ENCODE measurements around the gene MRTFA.
"Not testable (repeated sequence)": the region's sequence is repeated elsewhere in the genome, so short reads cannot be mapped to it uniquely, and the experiment has no call there.

Gene MRTFA

DNA sequence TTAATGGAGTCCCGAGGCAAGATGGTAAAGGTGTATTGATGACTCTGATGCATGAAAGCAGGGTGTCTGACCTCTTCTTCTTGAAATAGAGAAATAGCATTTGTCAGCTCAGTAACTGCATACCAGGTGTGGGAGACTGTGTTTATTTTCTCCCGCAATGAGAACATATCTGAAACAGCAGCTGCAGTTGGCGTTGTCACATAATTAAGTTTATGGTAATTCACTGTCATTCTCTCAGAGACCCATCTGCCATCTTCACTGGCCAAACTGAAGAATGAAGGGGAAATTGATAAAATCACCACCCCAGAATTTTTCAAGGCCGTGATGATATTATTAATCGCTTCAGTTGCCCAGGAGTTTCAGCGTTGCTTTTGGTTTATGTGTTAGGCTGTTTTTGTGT, 22.6 kb upstream of the MRTFA start:
- DNase-seq (ENCODE audit: low read depth in 2 of 2) = no peak

DNA sequence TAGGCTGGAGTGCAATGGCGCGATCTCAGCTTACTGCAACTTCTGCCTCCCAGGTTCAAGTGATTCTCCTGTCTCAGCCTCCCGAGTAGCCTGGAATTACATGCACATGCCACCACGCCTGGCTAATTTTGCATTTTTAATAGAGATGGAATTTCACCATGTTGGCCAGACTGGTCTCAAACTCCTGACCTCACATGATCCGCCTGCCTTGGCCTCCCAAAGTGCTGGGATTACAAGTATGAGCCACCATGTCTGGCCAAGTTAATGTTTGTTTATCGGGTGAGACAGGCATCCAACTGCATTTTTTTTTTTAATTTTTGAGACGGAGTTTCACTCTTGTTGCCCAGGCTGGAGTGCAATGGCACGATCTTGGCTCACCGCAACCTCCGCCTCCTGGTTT, 20.1 kb upstream of the MRTFA start:
- not testable (repeated sequence) for DNase-seq (ENCODE audit: low read depth in 2 of 2)

DNA sequence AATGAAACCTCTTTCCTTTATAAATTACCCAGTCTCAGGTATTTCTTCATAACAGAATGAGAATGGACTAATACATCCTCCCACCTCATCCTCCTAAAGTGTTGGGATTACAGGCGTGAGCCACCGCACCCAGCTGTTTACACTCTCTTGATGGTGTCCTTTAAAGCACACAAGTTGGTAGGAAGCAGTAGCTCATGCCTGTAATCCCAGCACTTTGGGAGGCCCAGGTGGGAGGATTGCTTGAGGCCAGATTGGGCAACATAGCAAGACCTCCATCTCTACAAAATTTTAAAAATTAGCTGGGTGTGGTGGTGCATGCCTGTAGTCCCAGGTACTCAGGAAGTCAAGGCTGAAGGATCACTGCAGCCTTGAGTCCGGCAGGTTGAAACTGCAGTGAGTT, 19.4 kb upstream of the MRTFA start:
- not testable (repeated sequence) for DNase-seq (ENCODE audit: low read depth in 2 of 2)

DNA sequence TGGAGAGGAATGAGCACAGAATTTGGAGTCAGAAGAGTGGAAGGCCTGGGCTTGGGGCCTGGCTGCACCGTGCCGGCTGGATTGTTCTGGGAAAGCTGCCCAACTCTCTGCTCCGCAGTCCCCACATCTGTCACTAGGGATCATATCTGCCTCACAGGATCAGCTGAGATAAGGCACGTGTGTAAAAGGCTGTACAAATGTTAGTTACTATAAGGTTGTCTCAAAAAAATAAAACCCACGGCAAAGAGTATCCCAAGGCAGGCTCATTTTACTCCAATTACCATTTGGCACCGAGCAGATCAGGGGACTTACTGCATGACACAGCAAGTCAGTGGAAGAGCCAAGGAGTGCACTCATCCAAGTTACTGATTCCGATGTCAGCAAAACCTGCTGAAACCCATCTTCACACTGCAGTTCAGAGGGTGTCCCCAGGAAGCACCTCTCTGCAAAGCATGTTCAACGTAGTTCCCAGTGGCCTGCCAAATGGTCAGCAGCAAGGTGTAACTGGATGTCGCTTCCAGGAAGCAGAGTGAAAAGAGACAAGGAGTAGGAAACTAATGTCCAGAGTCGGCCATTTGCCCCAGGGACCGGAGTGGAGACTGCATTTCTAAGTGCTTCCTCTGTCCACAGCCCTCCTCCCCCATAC, 18.1 kb upstream of the MRTFA start:
- no peak for DNase-seq (ENCODE audit: low read depth in 2 of 2)

DNA sequence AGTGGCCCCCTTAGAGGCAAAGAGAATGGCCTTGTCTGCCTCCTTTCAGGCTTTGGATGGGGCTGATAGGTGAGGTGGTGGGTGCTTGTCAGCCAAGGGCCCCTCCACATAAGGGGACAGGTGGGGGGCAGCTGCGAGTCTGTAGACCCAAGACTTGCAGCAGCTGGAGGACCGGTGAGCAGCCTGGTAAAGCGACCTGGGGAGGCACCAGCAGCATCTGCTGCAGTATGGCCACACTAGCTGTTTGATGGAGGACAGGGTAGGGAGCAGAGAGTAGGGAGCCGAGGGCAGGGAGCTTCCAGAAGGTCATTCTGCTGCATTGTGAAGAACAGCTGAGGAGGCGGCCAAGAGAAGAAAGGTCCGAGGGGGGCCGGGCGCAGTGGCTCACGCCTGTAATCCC, 16.8 kb upstream of the MRTFA start:
- no peak for DNase-seq (ENCODE audit: low read depth in 2 of 2)

DNA sequence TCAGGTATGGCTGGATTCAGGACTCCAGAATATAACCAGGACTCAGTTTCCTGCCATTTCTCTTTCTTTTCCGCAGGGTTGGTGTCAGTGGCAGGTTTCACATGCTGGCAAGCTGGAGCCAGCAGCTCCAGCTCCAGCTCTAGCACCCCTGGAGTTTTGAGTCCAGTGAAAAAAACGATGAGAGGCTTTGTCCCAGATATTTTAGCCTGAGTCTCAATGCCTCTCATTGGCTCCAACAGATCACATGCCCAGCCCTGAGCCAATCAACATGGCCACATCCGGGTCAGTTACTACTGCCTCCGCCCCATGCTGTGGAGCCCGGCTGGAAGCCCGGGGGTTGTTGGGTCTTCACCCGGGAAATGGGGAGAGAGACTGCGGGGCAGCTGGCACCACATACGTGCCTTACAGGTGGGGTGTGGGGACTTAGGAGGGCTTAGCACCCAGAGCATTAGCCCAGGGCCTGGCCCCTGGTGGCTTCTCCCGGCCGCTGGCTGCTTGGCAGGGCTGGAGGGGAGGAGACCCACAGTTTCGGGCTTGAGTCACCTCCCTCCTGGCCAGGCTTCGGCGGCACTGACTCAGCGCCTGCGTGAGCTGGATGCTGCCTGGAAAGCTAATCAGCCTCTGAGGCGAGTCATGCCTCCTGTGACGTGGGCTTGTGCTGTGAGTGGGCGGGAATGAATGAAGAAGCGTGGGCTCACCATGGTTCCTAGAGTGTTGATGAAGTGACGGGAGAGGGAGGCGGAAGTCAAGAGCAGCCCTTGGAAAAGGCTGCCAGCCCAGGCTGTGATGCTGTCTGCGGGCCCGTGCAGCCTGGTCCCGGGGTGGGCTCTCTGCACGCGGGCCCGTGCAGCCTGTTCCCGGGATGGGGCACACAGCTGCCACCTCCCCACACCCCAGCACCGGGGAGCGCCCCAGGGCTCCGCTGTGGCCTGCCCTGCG, 15.3 kb upstream of the MRTFA start:
- DNase-seq (ENCODE audit: low read depth in 2 of 2) = peak; percentile 34 to 58

DNA sequence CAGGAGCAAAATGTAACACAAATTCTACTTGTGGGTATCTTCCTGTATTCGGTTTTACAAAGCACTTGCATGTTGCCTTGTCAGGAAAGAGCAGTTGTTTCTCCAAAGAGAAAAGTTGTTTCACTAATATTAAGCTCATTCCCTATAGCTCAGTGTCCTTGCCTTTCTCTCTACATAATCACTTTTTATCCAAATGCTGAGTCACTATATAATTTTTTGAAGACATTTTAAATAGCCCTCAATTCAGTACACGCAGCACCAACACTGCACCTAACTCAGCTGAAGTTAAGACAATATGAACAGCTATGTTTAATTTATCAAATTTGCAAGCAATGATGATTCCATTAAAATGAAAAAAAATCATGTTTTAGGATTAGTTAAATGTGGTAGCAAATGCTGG, 14.5 kb upstream of the MRTFA start:
- no peak for DNase-seq (ENCODE audit: low read depth in 2 of 2)

DNA sequence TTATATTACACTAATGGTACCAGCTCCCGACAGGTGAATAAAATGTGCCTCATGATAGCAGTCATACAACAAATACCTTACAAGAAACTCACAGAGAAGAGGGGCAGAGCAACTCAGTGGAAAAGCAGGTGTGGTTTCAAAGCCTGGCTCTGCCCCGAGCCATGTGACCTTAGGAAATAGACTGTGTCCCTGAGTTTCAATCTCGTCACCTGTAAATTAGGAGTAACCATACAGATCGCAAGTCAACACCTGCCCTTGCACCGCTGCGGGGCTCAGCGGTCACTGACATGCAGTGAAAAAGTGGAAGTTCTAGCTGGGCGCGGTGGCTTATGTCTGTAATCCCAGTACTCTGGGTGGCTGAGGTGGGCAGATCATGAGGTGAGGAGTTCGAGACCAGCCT, 11.9 kb upstream of the MRTFA start:
- no peak for DNase-seq (ENCODE audit: low read depth in 2 of 2)

DNA sequence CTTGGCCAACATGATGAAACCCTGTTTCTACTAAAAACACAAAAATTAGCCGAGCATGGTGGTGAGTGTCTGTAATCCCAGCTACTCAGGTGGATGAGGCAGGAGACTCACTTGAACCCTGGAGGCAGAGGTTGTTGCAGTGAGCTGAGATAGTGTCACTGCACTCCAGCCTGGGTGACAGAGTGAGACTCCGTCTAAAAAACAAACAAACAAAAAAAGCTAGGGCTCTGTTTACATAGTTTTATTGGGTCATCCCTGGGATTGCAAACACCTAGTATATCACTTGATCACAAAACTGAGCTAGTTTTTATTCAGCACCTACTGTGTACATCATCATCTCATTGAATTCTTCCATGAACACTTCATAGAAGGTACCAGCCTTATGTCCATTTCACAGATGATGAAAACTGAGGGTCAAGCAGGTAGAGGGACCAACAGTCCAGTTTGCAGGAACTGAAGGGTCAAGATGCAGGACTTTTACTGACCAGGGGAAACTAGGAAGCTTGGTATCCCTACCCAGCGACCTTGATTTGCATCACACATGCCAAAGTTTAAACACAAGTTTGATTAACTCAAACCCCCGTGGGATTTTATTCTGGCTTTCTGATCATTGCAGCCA, 9.2 kb upstream of the MRTFA start:
- DNase-seq (ENCODE audit: low read depth in 2 of 2) = no peak

DNA sequence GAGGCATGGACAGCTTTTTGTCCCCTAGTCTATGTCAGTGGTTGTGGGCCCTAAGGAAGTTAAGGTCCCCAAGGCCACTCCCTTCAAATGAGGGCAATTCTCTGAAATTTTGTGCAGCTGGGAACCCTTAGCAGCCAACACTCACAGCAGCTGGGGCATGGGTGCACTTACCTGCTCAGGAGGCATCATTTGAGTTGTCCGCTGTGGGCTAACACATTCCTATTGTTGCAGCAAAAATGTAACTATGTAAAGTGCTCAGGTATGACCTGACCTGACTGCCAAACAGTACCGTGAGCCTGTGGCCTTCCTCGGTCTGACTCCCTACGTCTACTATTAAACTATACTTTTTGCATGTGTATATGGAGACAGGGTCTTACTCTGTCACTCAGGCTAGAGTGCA, 5.8 kb upstream of the MRTFA start:
- no peak for DNase-seq (ENCODE audit: low read depth in 2 of 2)

DNA sequence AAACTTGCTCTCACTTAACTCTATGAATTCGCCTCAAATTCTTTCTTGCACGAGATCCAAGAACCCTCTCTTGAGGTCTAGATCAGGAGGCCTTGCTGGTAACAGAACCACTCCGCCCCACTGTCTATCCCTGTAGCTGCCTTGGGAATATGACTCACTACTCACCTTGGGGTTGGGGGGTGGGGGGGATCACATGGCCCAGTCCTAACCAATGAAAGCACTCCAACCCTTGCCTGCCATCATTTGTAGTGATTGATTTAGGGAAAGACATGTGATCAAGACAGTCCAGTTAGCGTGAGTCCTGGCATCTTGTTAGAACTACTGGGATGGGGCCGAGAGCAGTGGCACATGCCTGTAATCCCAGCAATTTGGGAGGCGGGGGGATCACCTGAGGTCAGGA, 4.8 kb upstream of the MRTFA start:
- no peak for DNase-seq (ENCODE audit: low read depth in 2 of 2)

DNA sequence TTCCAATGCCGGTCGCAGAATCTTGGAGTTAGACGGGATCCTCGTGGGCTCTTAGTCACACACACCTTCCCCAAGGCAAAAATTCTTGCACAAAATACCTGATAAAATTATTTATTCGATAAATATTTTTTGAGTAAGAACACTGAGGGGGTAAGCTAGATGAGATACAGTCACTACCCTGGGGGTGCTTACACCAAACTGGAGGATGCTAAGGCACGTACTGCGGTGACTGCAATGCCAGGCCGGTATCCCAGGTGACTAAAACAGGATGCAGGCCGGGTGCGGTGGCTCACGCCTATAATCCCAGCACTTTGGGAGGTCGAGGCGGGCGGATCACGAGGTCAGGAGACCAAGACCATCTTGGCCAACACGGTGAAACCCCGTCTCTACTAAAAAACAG, 1.7 kb upstream of the MRTFA start:
- DNase-seq (ENCODE audit: low read depth in 2 of 2) = no peak

DNA sequence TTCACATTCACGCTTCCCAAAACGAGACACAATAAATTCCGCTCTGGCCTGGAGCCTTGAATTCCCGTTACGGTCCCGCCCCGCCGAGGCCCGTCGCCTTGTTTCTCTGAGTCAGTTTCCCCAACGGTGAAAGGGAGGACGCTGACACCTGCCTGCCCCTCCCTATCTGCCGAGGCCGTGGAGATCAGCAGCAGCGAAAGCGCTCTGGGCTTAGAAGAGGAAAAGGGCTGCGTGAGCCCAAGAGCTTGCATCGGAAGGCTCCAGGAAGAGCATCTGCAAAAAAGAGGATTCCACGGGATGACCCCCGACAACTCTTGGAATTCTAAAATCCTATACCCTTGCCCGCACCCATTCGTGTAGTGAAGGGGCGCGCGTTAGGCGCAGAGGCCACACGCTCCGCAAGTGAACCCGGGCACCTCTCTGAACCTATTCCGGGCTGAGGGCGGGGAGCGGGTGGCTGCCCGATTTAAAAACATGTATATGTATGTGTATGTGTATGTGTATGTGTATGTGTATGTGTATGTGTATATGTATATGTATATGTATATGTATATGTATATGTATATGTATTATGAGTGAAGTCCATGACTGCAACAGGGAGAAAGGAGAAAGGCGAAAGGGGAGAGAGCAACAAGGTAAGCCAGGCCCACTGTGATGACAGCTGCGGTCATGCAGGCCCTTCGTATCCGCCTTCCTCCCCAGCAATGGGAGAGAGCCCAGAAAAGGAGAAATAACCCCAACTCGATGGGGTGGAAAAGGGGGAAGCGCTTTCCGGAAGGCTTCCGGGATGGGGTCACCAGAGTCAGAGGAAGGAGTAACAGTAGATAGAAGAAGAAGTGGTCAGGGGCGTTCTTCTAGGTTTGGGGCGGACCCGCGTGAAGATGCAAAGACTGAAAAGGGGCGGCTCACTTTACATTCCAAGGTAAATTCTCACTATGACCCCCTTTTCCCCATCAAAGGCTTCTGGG, 948 bp upstream of the MRTFA start:
- peak; percentile 22 to 31 for DNase-seq (ENCODE audit: low read depth in 2 of 2)

DNA sequence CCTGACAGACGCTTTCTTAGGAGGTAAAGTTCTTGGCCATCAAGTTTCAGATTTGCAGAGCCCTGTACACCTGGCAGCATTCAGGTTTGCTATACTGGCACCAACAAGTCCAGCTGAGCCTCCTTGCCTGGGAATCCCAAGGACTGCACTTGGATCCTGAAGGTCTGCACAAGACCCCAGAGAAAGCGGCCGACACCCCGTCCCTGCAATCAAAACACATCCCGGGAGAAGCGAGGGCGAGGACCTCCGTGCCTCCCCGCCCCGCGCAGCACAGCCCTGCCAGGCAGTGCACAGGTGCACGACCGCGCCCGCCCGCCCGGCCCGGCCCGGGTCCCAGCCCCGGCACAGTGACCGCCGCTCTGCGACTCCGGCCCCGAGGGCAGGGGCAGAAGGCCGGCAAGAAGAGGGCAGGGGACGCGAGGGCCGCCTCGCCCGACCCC, 559 bp downstream of the MRTFA start:
- DNase-seq (ENCODE audit: low read depth in 2 of 2) = no peak

DNA sequence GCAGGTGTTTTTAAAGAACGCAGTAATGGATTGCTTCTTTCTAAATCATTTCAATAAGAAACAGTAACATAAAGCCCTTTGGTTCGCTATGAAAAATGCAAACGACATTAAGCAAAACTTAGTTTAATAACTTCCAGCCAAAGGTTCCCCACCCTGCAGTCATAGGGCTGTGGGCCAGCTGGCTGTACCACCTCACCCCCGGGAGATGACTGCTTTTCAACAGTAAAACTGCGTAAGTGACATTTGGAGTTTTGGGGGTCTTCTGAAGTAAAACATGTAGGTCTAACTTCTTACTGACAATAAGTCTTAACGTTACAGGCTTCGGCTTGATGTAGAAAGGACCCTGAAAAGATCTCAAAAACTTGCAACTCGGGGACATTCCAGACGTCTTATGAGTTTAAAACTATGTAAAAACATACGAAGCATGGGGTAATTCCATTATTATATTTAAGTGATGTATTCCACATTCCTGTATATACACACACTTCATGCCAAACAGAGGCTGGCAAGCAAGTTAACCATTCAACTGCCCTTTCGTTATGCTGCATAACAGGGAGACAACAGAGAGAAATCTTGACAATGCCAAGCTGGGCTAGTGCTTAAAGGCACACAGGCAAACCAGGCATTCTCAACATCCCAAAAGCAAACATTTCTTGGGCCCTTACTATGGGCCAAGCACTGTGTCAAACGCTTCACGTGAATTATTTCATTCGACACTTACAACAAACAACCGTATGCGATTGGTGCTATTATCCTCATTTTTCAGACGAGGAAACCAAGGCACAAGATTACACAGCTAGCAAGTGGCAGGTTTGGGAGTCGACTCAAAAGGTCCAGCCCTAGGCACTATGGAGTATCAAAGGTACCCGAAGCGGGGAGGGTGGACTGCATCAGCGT, 1.2 kb downstream of the MRTFA start:
- DNase-seq (ENCODE audit: low read depth in 2 of 2) = no peak

DNA sequence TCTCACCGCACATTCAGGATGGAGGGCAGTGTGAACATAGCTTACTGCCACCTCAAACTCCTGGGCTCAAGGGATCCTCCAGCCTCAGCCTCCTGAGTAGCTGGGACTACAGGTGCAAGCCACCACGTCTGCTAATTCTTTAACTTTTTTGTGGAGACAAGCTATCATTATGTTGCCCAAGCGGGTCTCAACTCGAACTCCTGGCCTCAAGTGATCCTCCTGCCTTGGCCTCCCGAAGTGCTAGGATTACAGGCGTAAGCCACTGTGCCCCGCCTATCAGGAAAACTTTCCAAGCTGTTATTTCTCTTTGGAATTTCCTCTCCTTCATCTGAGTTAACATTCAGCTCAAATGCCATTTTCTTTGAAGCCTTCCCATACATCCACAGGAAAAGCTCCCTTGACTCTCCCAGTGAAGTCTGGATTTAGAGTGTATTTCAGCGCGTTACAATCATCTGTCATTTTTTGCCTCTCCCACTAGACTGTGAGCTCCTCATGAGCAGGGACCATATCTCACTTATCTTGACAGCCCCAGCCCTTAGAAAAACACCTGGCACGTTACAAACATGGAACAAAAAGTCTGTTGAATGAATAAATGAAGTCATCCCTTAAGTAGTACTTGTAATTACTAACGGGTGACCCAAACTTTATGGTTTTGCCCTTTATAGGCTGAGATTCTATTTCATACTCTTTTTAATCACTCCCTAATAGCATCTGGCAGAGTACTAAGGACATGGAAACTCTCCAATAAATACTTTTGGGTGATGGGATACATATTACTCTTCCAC, 2.2 kb downstream of the MRTFA start:
- no peak for DNase-seq (ENCODE audit: low read depth in 2 of 2)

DNA sequence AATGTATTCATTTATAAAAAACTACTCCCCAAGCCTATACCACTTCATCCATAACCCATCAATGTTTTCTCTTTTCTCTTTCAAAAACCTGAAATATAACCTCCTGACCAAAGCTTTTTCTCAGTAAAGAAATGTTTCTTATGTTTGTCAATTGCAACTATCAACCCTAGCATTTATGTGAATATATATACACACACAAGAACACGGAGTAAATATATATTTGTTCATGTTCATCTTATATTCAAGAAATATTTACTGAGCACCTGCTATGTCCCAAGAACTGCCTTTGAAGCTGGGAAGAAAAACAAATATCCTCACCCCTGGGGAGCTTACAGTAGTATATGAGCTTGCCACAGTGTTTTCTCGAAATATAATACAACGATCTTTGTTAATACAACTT, 3.5 kb downstream of the MRTFA start:
- no peak for DNase-seq (ENCODE audit: low read depth in 2 of 2)

DNA sequence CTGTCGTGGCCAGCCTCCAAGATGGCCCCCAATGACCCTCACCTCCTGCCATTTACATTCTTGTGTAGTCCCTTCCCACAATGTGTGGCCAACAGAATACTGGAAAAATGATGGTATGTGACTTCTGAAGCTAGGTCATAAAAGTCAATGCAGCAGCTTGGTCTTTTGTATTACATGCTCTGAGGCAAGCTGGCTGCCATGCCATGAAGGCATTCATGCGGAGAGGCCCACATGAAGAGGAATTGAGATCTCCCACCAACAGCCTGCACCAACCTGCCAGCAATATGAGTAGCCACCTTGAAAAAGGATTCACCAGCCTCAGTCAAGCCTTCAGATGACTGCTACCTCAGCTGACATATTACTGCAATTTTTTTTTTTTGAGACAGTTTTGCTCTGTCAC, 4.6 kb downstream of the MRTFA start:
- no peak for DNase-seq (ENCODE audit: low read depth in 2 of 2)

DNA sequence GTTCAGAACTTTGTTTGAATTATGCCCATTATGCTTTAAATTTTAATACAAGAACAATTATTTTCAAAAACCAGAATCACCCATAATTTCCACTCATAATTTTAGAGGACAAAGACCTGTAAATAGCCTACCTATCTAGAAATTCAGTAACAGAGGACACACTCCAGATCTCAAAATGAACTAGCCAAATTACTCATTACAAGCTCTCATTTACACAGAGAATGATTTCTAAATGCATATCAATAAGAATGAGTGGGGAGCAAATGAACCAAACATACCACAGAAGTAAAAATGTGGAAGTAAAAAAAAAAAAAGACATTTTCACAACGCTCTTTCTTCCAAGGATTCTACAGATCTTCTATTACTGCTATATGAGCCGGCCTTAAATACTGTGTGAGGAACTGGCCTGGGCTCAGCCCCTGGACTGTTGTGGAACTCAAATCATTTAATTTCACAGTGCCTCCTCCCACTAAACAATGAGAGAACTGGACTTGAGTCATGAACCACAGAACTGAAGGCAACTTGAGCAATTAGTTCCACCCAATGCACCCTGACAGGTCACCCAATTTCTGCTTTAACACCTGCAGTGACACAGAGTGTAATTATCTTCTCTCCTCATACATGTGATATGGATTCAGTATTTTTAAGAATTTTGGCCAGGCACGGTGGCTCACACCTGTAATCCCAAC, 8.0 kb downstream of the MRTFA start:
- DNase-seq (ENCODE audit: low read depth in 2 of 2) = no peak
